ENCODE data around the gene CFAP97D1.
"Not testable (repeated sequence)": the region's sequence is repeated elsewhere in the genome, so short reads cannot be mapped to it uniquely, and the experiment has no call there.

CFAP97D1 gene

GRCh38 chr17:43768943-43769342 is 11.3 kb upstream of the CFAP97D1 start:
- DNase-seq, result no peak

- no peak for DNase-seq
Measured at GRCh38 chr17:43769426-43769825, 10.8 kb upstream of the CFAP97D1 start.

GRCh38 chr17:43769859-43770258 is 10.4 kb upstream of the CFAP97D1 start:
- no peak for DNase-seq

- no peak for DNase-seq
Measured at GRCh38 chr17:43770957-43771356, 9.3 kb upstream of the CFAP97D1 start.

GRCh38 chr17:43771463-43771862 is 8.8 kb upstream of the CFAP97D1 start:
- no peak for DNase-seq

GRCh38 chr17:43772877-43773648 is 7.2 kb upstream of the CFAP97D1 start:
- DNase-seq, result no peak

GRCh38 chr17:43774304-43775250 is 5.7 kb upstream of the CFAP97D1 start:
- no peak for DNase-seq

GRCh38 chr17:43778337-43779144 is 1.7 kb upstream of the CFAP97D1 start, which contains the start of gene DUSP3:
Gene DUSP3, minus strand, starts transcription at chr17:43778977. Its CDS starts 53 bp downstream, at chr17:43778924.
- peak; percentile 78 to 81 for DNase-seq

GRCh38 chr17:43779145-43780125 is 800 bp upstream of the CFAP97D1 start:
- DNase-seq, result peak in 1 of 2 experiments; percentile 61

GRCh38 chr17:43782913-43783680 is 2.9 kb downstream of the CFAP97D1 start:
- DNase-seq, result no peak

GRCh38 chr17:43784068-43784467 is 3.8 kb downstream of the CFAP97D1 start:
- DNase-seq, result no peak

- DNase-seq, result no peak
Measured at GRCh38 chr17:43784628-43785101, 4.4 kb downstream of the CFAP97D1 start.

- DNase-seq, result no peak
Measured at GRCh38 chr17:43787728-43788127, 7.5 kb downstream of the CFAP97D1 start.

- no peak for DNase-seq
Measured at GRCh38 chr17:43788540-43788939, 8.3 kb downstream of the CFAP97D1 start.

- DNase-seq, result no peak
Measured at GRCh38 chr17:43789482-43789881, 9.2 kb downstream of the CFAP97D1 start.

GRCh38 chr17:43790311-43790940 is 10.2 kb downstream of the CFAP97D1 start:
- no peak for DNase-seq

- DNase-seq, result peak; percentile 26 to 78
Measured at GRCh38 chr17:43791589-43791988, 11.4 kb downstream of the CFAP97D1 start.

GRCh38 chr17:43792668-43793067 is 12.4 kb downstream of the CFAP97D1 start:
- not testable (repeated sequence) for DNase-seq

- not testable (repeated sequence) for DNase-seq
Measured at GRCh38 chr17:43798024-43798423, 17.8 kb downstream of the CFAP97D1 start.

- DNase-seq, result no peak
Measured at GRCh38 chr17:43799047-43799446, 18.8 kb downstream of the CFAP97D1 start.
